ENCODE results near the gene SMIM7.
A peak's percentile ranks its signal among the peaks of the same experiment; 100 is the strongest.
"Not testable (repeated sequence)": the region's sequence is repeated elsewhere in the genome, so short reads cannot be mapped to it uniquely, and the experiment has no call there.

The SMIM7 gene

GRCh38 chr19:16670291-16670690 is 10.3 kb upstream of the SMIM7 start:
- Mint-ChIP-seq H3K4me3 (no peak overlapping the region), H3K9me3 (no peaks in the 10 kb centered on the region), H3K4me1 (no peaks in the 10 kb centered on the region), H3K36me3 (no peaks in the 10 kb centered on the region), H3K27me3 (peaks cover 18% of the 10 kb centered on the region), H3K27ac (no peak overlapping the region)
- DNase-seq: no peak
- CTCF ChIA-PET: no interaction called here

- H3K4me1 Mint-ChIP-seq, H3K27ac Mint-ChIP-seq, H3K36me3 Mint-ChIP-seq, DNase-seq, H3K9me3 Mint-ChIP-seq, CTCF ChIA-PET, H3K4me3 Mint-ChIP-seq: not testable (repeated sequence)
- H3K27me3 Mint-ChIP-seq: peaks cover 26% of the 10 kb centered on the region
These were observed 8.8 kb upstream of the SMIM7 start for GRCh38 chr19:16668702-16669101.

GRCh38 chr19:16668176-16668575 is 8.2 kb upstream of the SMIM7 start:
- CTCF ChIA-PET: no interaction called here
- Mint-ChIP-seq H3K27ac (no peak overlapping the region), H3K4me3 (no peak overlapping the region), H3K9me3 (no peaks in the 10 kb centered on the region), H3K27me3 (peaks cover 32% of the 10 kb centered on the region), H3K36me3 (no peaks in the 10 kb centered on the region), H3K4me1 (peaks cover 8% of the 10 kb centered on the region)
- DNase-seq: no peak

GRCh38 chr19:16661480-16662034 is 1.6 kb upstream of the SMIM7 start:
- Mint-ChIP-seq H3K27ac (peak overlapping the region; percentile 52), H3K4me3 (peak overlapping the region; percentile 73), H3K9me3 (no peaks in the 10 kb centered on the region), H3K4me1 (peaks cover 49% of the 10 kb centered on the region), H3K36me3 (peaks cover 18% of the 10 kb centered on the region), H3K27me3 (peaks cover 47% of the 10 kb centered on the region)
- CTCF ChIA-PET: no interaction called here
- DNase-seq: peak; percentile 42

- peak within 1 kb of the TSS; percentile 92 for H3K27ac Mint-ChIP-seq
- DNase-seq: peak; percentile 67
These were observed 977 bp upstream of the SMIM7 start, which contains the start of gene TMEM38A for GRCh38 chr19:16660763-16661479. Gene TMEM38A, plus strand, starts transcription at chr19:16661139. Its CDS starts 79 bp downstream, at chr19:16661218.

GRCh38 chr19:16659464-16659831 is 496 bp downstream of the SMIM7 start:
- no peaks in the 10 kb centered on the region for H3K9me3 Mint-ChIP-seq
- no peak for DNase-seq
- peak overlapping the region; percentile 90 for H3K4me3 Mint-ChIP-seq
- peaks cover 39% of the 10 kb centered on the region for H3K27me3 Mint-ChIP-seq
- H3K27ac Mint-ChIP-seq: peak overlapping the region; percentile 92
- CTCF ChIA-PET: interaction anchor here (1.8 kb wide), 1 partner anchor 72 kb away, joined by 4 read pairs; no protein-coding TSS in a partner anchor
- peaks cover 35% of the 10 kb centered on the region for H3K36me3 Mint-ChIP-seq
- peaks cover 57% of the 10 kb centered on the region for H3K4me1 Mint-ChIP-seq

More at GRCh38 chr19:16660763-16661479, 977 bp upstream of the SMIM7 start, which contains the start of gene TMEM38A:
- H3K9me3 Mint-ChIP-seq: no peaks in the 10 kb centered on the region
- peaks cover 25% of the 10 kb centered on the region for H3K36me3 Mint-ChIP-seq
- CTCF ChIA-PET: interaction anchor here (1.8 kb wide), 1 partner anchor 73 kb away, joined by 4 read pairs; no protein-coding TSS in a partner anchor
- peak within 1 kb of the TSS; percentile 90 for H3K4me3 Mint-ChIP-seq
- peaks cover 46% of the 10 kb centered on the region for H3K27me3 Mint-ChIP-seq
- H3K4me1 Mint-ChIP-seq: peaks cover 54% of the 10 kb centered on the region

- H3K27ac Mint-ChIP-seq: peak overlapping the region; percentile 21
- H3K4me1 Mint-ChIP-seq: peaks cover 44% of the 10 kb centered on the region
- no peak for DNase-seq
- CTCF ChIA-PET: no interaction called here
- peak overlapping the region; percentile 19 for H3K4me3 Mint-ChIP-seq
- H3K36me3 Mint-ChIP-seq: peaks cover 54% of the 10 kb centered on the region
- H3K27me3 Mint-ChIP-seq: peaks cover 19% of the 10 kb centered on the region
- no peaks in the 10 kb centered on the region for H3K9me3 Mint-ChIP-seq
These were observed 2.6 kb downstream of the SMIM7 start for GRCh38 chr19:16657384-16657783.

GRCh38 chr19:16655727-16656126 is 4.2 kb downstream of the SMIM7 start:
- peaks cover 70% of the 10 kb centered on the region for H3K36me3 Mint-ChIP-seq
- H3K9me3 Mint-ChIP-seq: no peaks in the 10 kb centered on the region
- no peak overlapping the region for H3K4me3 Mint-ChIP-seq
- peaks cover 36% of the 10 kb centered on the region for H3K4me1 Mint-ChIP-seq
- H3K27ac Mint-ChIP-seq: no peak overlapping the region
- peaks cover 7% of the 10 kb centered on the region for H3K27me3 Mint-ChIP-seq
- no peak for DNase-seq
- CTCF ChIA-PET: no interaction called here

GRCh38 chr19:16654627-16655026 is 5.3 kb downstream of the SMIM7 start:
- Mint-ChIP-seq H3K27me3 (no peaks in the 10 kb centered on the region), H3K4me3 (no peak overlapping the region), H3K4me1 (peaks cover 41% of the 10 kb centered on the region), H3K27ac (no peak overlapping the region), H3K36me3 (peaks cover 77% of the 10 kb centered on the region), H3K9me3 (no peaks in the 10 kb centered on the region)
- no peak for DNase-seq
- CTCF ChIA-PET: no interaction called here

- CTCF ChIA-PET: no interaction called here
- DNase-seq: no peak
- no peaks in the 10 kb centered on the region for H3K9me3 Mint-ChIP-seq
- no peak overlapping the region for H3K27ac Mint-ChIP-seq
- no peaks in the 10 kb centered on the region for H3K27me3 Mint-ChIP-seq
- H3K36me3 Mint-ChIP-seq: peaks cover 78% of the 10 kb centered on the region
- peaks cover 41% of the 10 kb centered on the region for H3K4me1 Mint-ChIP-seq
- H3K4me3 Mint-ChIP-seq: no peak overlapping the region
These were observed 5.8 kb downstream of the SMIM7 start for GRCh38 chr19:16654140-16654539.

GRCh38 chr19:16652854-16653253 is 7.1 kb downstream of the SMIM7 start:
- Mint-ChIP-seq H3K27ac (no peak overlapping the region), H3K4me3 (no peak overlapping the region), H3K4me1 (peaks cover 31% of the 10 kb centered on the region), H3K36me3 (peaks cover 79% of the 10 kb centered on the region), H3K9me3 (no peaks in the 10 kb centered on the region), H3K27me3 (no peaks in the 10 kb centered on the region)
- no peak for DNase-seq
- CTCF ChIA-PET: no interaction called here

GRCh38 chr19:16651421-16652188 is 8.3 kb downstream of the SMIM7 start:
- H3K9me3 Mint-ChIP-seq, CTCF ChIA-PET, H3K4me3 Mint-ChIP-seq, DNase-seq, H3K27me3 Mint-ChIP-seq: not testable (repeated sequence)
- Mint-ChIP-seq H3K27ac (peak overlapping the region; percentile 53), H3K36me3 (peaks cover 78% of the 10 kb centered on the region), H3K4me1 (peaks cover 24% of the 10 kb centered on the region)

GRCh38 chr19:16650821-16651220 is 9.1 kb downstream of the SMIM7 start:
- CTCF ChIA-PET: no interaction called here
- Mint-ChIP-seq H3K36me3 (peaks cover 74% of the 10 kb centered on the region), H3K9me3 (no peaks in the 10 kb centered on the region), H3K4me3 (no peak overlapping the region), H3K27me3 (no peaks in the 10 kb centered on the region), H3K4me1 (peaks cover 19% of the 10 kb centered on the region), H3K27ac (peak overlapping the region; percentile 53)
- DNase-seq: no peak

- no peak overlapping the region for H3K4me3 Mint-ChIP-seq
- peaks cover 19% of the 10 kb centered on the region for H3K4me1 Mint-ChIP-seq
- no peaks in the 10 kb centered on the region for H3K9me3 Mint-ChIP-seq
- CTCF ChIA-PET: interaction anchor here (0.6 kb wide), 1 partner anchor 210 kb away, joined by 3 read pairs; no protein-coding TSS in a partner anchor
- H3K27me3 Mint-ChIP-seq: no peaks in the 10 kb centered on the region
- DNase-seq: no peak
- H3K27ac Mint-ChIP-seq: no peak overlapping the region
- peaks cover 73% of the 10 kb centered on the region for H3K36me3 Mint-ChIP-seq
These were observed 10.2 kb downstream of the SMIM7 start for GRCh38 chr19:16649734-16650133.
